HEK293 (cell line): ENCODE data around the gene AGK.

ENCODE experiments used
- CTCF ChIA-PET: fragments of 350-600 bp; formaldehyde crosslinking; extraction: SDS; loops from one replicate; lab custom pipeline; 2021; ENCODE audit warnings: antibody characterized with exemption; lab: Yijun Ruan, JAX
- POLR2A ChIA-PET: fragments of 300-600 bp; formaldehyde crosslinking; extraction: SDS; loops from one replicate; lab custom pipeline; 2020; ENCODE audit warnings: antibody characterized with exemption, inconsistent platforms; lab: Yijun Ruan, JAX
- H3K27ac ChIP-seq: fragments of 200-500 bp; sonication (Bioruptor generic); 2 replicates; pipeline ENCODE4 v1.5.1; 2014; ENCODE audit warnings: low read depth, low read length, control low read depth, inconsistent platforms; ENCODE audit errors: extremely low read depth
- H3K36me3 ChIP-seq, 2 experiments: fragments of 200-500 bp in 1 of 2; sonication (Bioruptor generic) in 1 of 2; 1 replicate in 1 of 2; 2 replicates in 1 of 2; pipeline ENCODE4 v1.5.1; 2014 to 2017; ENCODE audit warnings: inconsistent platforms in 2 of 2, low read length in 2 of 2; ENCODE audit not compliant: control insufficient read depth in 2 of 2, insufficient read depth in 1 of 2
- H3K4me1 ChIP-seq: fragments of 200-500 bp; sonication (Bioruptor generic); 2 replicates; pipeline ENCODE4 v1.5.1; 2014; ENCODE audit warnings: mild to moderate bottlenecking, low read length, inconsistent platforms; ENCODE audit not compliant: control insufficient read depth, insufficient read depth
- H3K4me3 ChIP-seq: 2 replicates; pipeline ENCODE4 v1.5.1; 2011; ENCODE audit warnings: low read depth, mild to moderate bottlenecking, control low read depth, low read length, moderate library complexity
- H3K9me3 ChIP-seq: fragments of 200-500 bp; sonication (Bioruptor generic); 2 replicates; pipeline ENCODE4 v1.5.1; 2014; ENCODE audit warnings: low read depth, low read length, inconsistent platforms; ENCODE audit not compliant: control insufficient read depth, insufficient read depth
- EGR2 ChIP-seq: fragments of 450-650 bp; formaldehyde crosslinking; IDR thresholded peaks from 2 replicates; pipeline ENCODE4 v1.5.1; 2016; ENCODE audit warnings: low read depth, missing biosample characterization, missing genetic modification characterization
- HOXC10 ChIP-seq: sonication (generic); formaldehyde crosslinking; IDR thresholded peaks from 2 replicates; pipeline ENCODE4 v1.8.1; 2023; ENCODE audit warnings: mild to moderate bottlenecking, missing genetic modification reagents
- IKZF3 ChIP-seq: fragments of 450-650 bp; IDR thresholded peaks from 2 replicates; pipeline ENCODE4 v1.5.0; 2018; ENCODE audit warnings: missing biosample characterization, mild to moderate bottlenecking, missing genetic modification characterization, moderate library complexity
- KLF9 ChIP-seq: fragments of 450-650 bp; formaldehyde crosslinking; IDR thresholded peaks from 2 replicates; pipeline ENCODE4 v1.5.1; 2016; ENCODE audit warnings: missing biosample characterization, missing genetic modification characterization, low read depth
- TRIM28 ChIP-seq: IDR thresholded peaks from 2 replicates; pipeline ENCODE4 v1.6.1; 2011; ENCODE audit warnings: low read length, control low read depth, borderline replicate concordance
- ZEB2 ChIP-seq: fragments of 450-650 bp; formaldehyde crosslinking; IDR thresholded peaks from 2 replicates; pipeline ENCODE4 v1.5.1; 2016; ENCODE audit warnings: missing biosample characterization, missing genetic modification characterization
- ZNF10 ChIP-seq: fragments of 450-650 bp; formaldehyde crosslinking; IDR thresholded peaks from 2 replicates; pipeline ENCODE4 v1.5.1; 2017; ENCODE audit warnings: missing biosample characterization, missing genetic modification characterization
- ZNF155 ChIP-seq: fragments of 450-650 bp; formaldehyde crosslinking; IDR thresholded peaks from 2 replicates; pipeline ENCODE4 v1.5.1; 2016; ENCODE audit warnings: missing biosample characterization, missing genetic modification characterization
- ZNF24 ChIP-seq: fragments of 450-650 bp; formaldehyde crosslinking; IDR thresholded peaks from 2 replicates; pipeline ENCODE4 v1.5.1; 2016; ENCODE audit warnings: missing biosample characterization, missing genetic modification characterization
- ZNF548 ChIP-seq: fragments of 450-650 bp; formaldehyde crosslinking; IDR thresholded peaks from 2 replicates; pipeline ENCODE4 v1.5.1; 2016; ENCODE audit warnings: missing biosample characterization, missing genetic modification characterization
- ZNF561 ChIP-seq: fragments of 450-650 bp; IDR thresholded peaks from 2 replicates; pipeline ENCODE4 v1.5.1; 2018; ENCODE audit warnings: missing biosample characterization, missing genetic modification characterization, borderline replicate concordance
- ZNF610 ChIP-seq: fragments of 450-650 bp; formaldehyde crosslinking; IDR thresholded peaks from 2 replicates; pipeline ENCODE4 v1.5.1; 2016; ENCODE audit warnings: missing biosample characterization, missing genetic modification characterization, borderline replicate concordance
- ZNF639 ChIP-seq: fragments of 450-650 bp; formaldehyde crosslinking; IDR thresholded peaks from 2 replicates; pipeline ENCODE4 v1.5.1; 2016; ENCODE audit warnings: missing biosample characterization, missing genetic modification characterization
- ZNF654 ChIP-seq: fragments of 450-650 bp; formaldehyde crosslinking; IDR thresholded peaks from 2 replicates; pipeline ENCODE4 v1.5.1; 2016; ENCODE audit warnings: low read depth, missing biosample characterization, missing genetic modification characterization
- ZNF660 ChIP-seq: fragments of 450-650 bp; IDR thresholded peaks from 2 replicates; pipeline ENCODE4 v1.5.1; 2018; ENCODE audit warnings: missing biosample characterization, mild to moderate bottlenecking, missing genetic modification characterization
- ZNF785 ChIP-seq: fragments of 450-650 bp; formaldehyde crosslinking; IDR thresholded peaks from 2 replicates; pipeline ENCODE4 v1.5.1; 2016; ENCODE audit warnings: missing biosample characterization, missing genetic modification characterization
- ZNF791 ChIP-seq: fragments of 450-650 bp; formaldehyde crosslinking; IDR thresholded peaks from 2 replicates; pipeline ENCODE4 v1.5.1; 2016; ENCODE audit warnings: missing biosample characterization, missing genetic modification characterization
- ZNF792 ChIP-seq: fragments of 450-650 bp; formaldehyde crosslinking; IDR thresholded peaks from 2 replicates; pipeline ENCODE4 v1.5.1; 2016; ENCODE audit warnings: missing biosample characterization, missing genetic modification characterization
- ZSCAN16 ChIP-seq: fragments of 450-650 bp; formaldehyde crosslinking; IDR thresholded peaks from 2 replicates; pipeline ENCODE4 v1.5.1; 2016; ENCODE audit warnings: missing biosample characterization, missing genetic modification characterization
- ZSCAN30 ChIP-seq: fragments of 450-650 bp; IDR thresholded peaks from 2 replicates; pipeline ENCODE4 v1.5.1; 2018; ENCODE audit warnings: missing biosample characterization, mild to moderate bottlenecking, missing genetic modification characterization, moderate library complexity
- TF ChIP-seq, protein P1 (sequence below): sonication (generic); formaldehyde crosslinking; IDR thresholded peaks from 2 replicates; pipeline ENCODE4 v1.8.1; 2022; ENCODE audit warnings: mild to moderate bottlenecking, moderate library complexity, missing genetic modification reagents
- TF ChIP-seq, protein P2 (sequence below): fragments of 450-650 bp; formaldehyde crosslinking; IDR thresholded peaks from 2 replicates; pipeline ENCODE4 v1.5.1; 2017; ENCODE audit warnings: missing biosample characterization, missing genetic modification characterization
- TF ChIP-seq, protein P3 (sequence below): fragments of 450-650 bp; formaldehyde crosslinking; IDR thresholded peaks from 2 replicates; pipeline ENCODE4 v1.5.1; 2016; ENCODE audit warnings: missing biosample characterization, missing genetic modification characterization

Gene AGK

GRCh38 chr7:141648276-141649114 is 97.3 kb downstream of the AGK start (continued):
- TF ChIP-seq, protein P1, sequence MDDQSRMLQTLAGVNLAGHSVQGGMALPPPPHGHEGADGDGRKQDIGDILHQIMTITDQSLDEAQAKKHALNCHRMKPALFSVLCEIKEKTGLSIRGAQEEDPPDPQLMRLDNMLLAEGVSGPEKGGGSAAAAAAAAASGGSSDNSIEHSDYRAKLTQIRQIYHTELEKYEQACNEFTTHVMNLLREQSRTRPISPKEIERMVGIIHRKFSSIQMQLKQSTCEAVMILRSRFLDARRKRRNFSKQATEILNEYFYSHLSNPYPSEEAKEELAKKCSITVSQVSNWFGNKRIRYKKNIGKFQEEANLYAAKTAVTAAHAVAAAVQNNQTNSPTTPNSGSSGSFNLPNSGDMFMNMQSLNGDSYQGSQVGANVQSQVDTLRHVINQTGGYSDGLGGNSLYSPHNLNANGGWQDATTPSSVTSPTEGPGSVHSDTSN (CRISPR knock-in tag): no peak
- no peak for TF ChIP-seq EGR2 (tag by site-specific recombination)
- TF ChIP-seq ZNF660: no peak
- TF ChIP-seq KLF9 (tag by site-specific recombination): no peak
- TF ChIP-seq ZNF639 (tag by site-specific recombination): no peak
- TF ChIP-seq ZNF10: no peak

DNA sequence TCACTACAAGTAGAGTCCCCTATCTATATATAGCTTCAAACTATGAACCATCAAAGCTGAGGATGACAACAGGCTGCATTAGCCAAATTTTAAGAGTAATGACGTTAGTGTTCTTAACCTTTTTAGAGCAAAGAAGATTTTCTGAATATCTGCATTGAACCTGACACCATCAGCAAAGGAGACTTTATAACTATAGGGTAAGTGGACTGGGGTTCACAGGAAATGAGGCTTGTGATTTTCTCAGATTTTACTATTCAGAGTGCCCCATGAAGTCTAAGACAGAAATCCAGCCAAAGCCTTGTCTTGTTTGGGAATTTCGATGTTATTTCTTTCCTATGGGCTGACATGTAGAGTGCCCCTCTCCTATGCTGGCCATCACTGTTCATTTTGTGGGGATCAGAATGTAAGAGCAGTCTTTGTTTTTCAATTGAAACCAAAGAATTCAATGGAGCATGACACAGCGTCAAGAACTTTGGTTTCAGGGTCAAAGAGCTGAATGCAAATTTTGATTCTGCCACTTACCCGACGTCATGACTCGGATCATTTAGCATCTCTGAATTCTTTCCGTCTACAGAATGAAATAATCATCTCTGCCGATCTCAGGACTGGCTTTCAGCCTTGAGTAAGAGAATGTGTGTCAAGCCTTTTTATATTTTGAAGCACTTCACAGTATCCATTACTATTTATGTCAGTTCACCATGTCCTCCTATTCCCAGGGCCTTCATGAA is 98.1 kb downstream of the AGK start:
- TF ChIP-seq, protein P2, sequence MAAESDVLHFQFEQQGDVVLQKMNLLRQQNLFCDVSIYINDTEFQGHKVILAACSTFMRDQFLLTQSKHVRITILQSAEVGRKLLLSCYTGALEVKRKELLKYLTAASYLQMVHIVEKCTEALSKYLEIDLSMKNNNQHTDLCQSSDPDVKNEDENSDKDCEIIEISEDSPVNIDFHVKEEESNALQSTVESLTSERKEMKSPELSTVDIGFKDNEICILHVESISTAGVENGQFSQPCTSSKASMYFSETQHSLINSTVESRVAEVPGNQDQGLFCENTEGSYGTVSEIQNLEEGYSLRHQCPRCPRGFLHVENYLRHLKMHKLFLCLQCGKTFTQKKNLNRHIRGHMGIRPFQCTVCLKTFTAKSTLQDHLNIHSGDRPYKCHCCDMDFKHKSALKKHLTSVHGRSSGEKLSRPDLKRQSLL: 0 out of 2 replicates have a peak, but pooled peaks have one; percentile 8
- TF ChIP-seq ZSCAN16 (tag by site-specific recombination): no peak
- H3K4me1 ChIP-seq: no peaks in the 10 kb centered on the region
- ChIA-PET CTCF (interaction anchor here (0.5 to 2.7 kb wide), 21 partner anchors 14 to 860 kb away, joined by 3 to 10 read pairs (median 3); partner anchors contain the start of genes MRPS33, SSBP1 and TAS2R5), POLR2A (interaction anchor here (0.7 to 1.6 kb wide), 2 partner anchors 89 to 444 kb away, joined by 5 to 6 read pairs; partner anchors contain the start of gene SSBP1)
- no peaks in the 10 kb centered on the region for H3K9me3 ChIP-seq
- H3K36me3 ChIP-seq: peaks cover 0 to 57% of the 10 kb centered on the region in 2 experiments; a peak in 1 of 3 replicates
- H3K4me3 ChIP-seq: no peak overlapping the region
- no peak overlapping the region for H3K27ac ChIP-seq

DNA sequence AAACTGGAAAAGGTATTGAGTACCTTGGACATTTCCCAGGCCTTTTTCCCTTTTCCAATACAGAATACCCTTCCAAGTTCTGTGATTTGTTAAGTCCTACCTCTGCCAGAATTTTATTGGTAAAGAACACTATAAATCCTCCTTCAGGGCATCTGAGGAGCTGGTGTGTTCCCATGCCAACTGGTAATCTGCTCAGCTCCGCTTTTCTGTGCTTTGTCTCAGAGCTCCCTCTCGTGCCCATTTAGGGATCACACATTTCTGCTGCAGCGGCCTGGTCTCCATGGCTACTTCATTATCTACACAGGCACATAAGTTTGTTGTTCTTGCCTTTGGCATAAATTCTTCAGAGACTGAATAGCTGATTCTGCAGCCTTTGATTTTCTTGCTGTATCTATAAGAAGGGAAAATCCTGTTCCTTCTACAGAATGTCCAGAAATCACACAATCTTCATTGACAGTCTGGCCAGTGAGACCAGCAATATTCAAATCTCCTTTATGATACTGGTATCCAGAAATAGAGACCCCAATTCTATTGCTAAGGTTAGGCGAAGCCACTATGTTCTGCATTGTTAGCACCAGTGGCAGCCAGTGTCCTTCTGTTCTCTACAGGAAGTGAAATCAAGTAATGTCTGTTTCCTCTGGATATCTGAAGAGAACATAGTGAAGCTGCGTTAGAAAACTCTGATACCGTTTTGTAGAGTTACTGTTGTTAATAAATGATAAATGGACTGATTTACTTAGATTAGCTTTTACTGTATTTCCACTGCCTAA is 98.8 kb downstream of the AGK start:
- ChIA-PET POLR2A (interaction anchor here (0.6 to 1.6 kb wide), 3 partner anchors 88 to 635 kb away, joined by 3 to 6 read pairs (median 5); partner anchors contain the start of genes AGK, MRPS33 and SSBP1), CTCF (interaction anchor here (0.6 to 2.7 kb wide), 21 partner anchors 13 to 1904 kb away, joined by 3 to 10 read pairs (median 4); partner anchors contain the start of genes MRPS33, SSBP1 and TAS2R5)
- H3K4me1 ChIP-seq: no peaks in the 10 kb centered on the region
- H3K27ac ChIP-seq: no peak overlapping the region
- peaks cover 0 to 64% of the 10 kb centered on the region in 2 experiments; a peak in 1 of 3 replicates for H3K36me3 ChIP-seq
- H3K9me3 ChIP-seq: no peaks in the 10 kb centered on the region
- H3K4me3 ChIP-seq: no peak overlapping the region
- TF ChIP-seq ZNF654 (tag by site-specific recombination) (peak; percentile 98), HOXC10 (peak; percentile 91; the same call in 1 of the 2 replicates), ZEB2 (tag by site-specific recombination) (0 out of 2 replicates have a peak, but pooled peaks have one; percentile 14), ZNF548 (tag by site-specific recombination) (no peak), ZNF24 (no peak), ZNF610 (tag by site-specific recombination) (no peak), ZNF785 (tag by site-specific recombination) (no peak), ZNF561 (tag by site-specific recombination) (no peak), ZNF792 (tag by site-specific recombination) (no peak), IKZF3 (tag by site-specific recombination) (peak; percentile 52; the same call in 1 of the 2 replicates), TRIM28 (peak; percentile 58; the same call in 1 of the 2 replicates), ZNF791 (tag by site-specific recombination) (no peak), ZNF155 (tag by site-specific recombination) (no peak), ZSCAN30 (tag by site-specific recombination) (no peak)
- TF ChIP-seq, protein P3, sequence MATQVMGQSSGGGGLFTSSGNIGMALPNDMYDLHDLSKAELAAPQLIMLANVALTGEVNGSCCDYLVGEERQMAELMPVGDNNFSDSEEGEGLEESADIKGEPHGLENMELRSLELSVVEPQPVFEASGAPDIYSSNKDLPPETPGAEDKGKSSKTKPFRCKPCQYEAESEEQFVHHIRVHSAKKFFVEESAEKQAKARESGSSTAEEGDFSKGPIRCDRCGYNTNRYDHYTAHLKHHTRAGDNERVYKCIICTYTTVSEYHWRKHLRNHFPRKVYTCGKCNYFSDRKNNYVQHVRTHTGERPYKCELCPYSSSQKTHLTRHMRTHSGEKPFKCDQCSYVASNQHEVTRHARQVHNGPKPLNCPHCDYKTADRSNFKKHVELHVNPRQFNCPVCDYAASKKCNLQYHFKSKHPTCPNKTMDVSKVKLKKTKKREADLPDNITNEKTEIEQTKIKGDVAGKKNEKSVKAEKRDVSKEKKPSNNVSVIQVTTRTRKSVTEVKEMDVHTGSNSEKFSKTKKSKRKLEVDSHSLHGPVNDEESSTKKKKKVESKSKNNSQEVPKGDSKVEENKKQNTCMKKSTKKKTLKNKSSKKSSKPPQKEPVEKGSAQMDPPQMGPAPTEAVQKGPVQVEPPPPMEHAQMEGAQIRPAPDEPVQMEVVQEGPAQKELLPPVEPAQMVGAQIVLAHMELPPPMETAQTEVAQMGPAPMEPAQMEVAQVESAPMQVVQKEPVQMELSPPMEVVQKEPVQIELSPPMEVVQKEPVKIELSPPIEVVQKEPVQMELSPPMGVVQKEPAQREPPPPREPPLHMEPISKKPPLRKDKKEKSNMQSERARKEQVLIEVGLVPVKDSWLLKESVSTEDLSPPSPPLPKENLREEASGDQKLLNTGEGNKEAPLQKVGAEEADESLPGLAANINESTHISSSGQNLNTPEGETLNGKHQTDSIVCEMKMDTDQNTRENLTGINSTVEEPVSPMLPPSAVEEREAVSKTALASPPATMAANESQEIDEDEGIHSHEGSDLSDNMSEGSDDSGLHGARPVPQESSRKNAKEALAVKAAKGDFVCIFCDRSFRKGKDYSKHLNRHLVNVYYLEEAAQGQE (tag by site-specific recombination): peak; percentile 74
